ENCODE data around the gene ZNF425. TPM values are rescaled to one million over a fixed set of nuclear protein-coding genes. Genes with fewer than 3 reads are reported as not detected.
"Not testable (repeated sequence)": the region's sequence is repeated elsewhere in the genome, so short reads cannot be mapped to it uniquely, and the experiment has no call there.

ZNF425 gene
- 0.88 and 1.7 TPM in 2 replicates for total RNA-seq (2014; rRNA removed; shearing (Covaris generic))

- peak; percentile 84 for DNase-seq (ENCODE audit: low spot score)
Measured at GRCh38 chr7:149125863-149126661, at the start of gene ZNF425. Gene ZNF425, minus strand, starts transcription at chr7:149126324. Its CDS starts 111 bp downstream, at chr7:149126213.

GRCh38 chr7:149175150-149175549, 49.0 kb upstream of the ZNF425 start:
- no peak for DNase-seq (ENCODE audit: low spot score)

- no peak for DNase-seq (ENCODE audit: low spot score)
Measured at GRCh38 chr7:149172534-149172920, 46.4 kb upstream of the ZNF425 start.

- no peak for DNase-seq (ENCODE audit: low spot score)
Measured at GRCh38 chr7:149171892-149172533, 45.9 kb upstream of the ZNF425 start.

GRCh38 chr7:149166630-149167352, 40.7 kb upstream of the ZNF425 start:
- no peak for DNase-seq (ENCODE audit: low spot score)

- DNase-seq (ENCODE audit: low spot score): no peak
Measured at GRCh38 chr7:149166142-149166541, 40.0 kb upstream of the ZNF425 start.

- no peak for DNase-seq (ENCODE audit: low spot score)
Measured at GRCh38 chr7:149161241-149161848, 35.2 kb upstream of the ZNF425 start.

GRCh38 chr7:149156898-149157297, 30.8 kb upstream of the ZNF425 start:
- no peak for DNase-seq (ENCODE audit: low spot score)

- DNase-seq (ENCODE audit: low spot score): no peak
Measured at GRCh38 chr7:149154056-149154455, 27.9 kb upstream of the ZNF425 start.

- no peak for DNase-seq (ENCODE audit: low spot score)
Measured at GRCh38 chr7:149153346-149153745, 27.2 kb upstream of the ZNF425 start.

GRCh38 chr7:149150981-149151380, 24.9 kb upstream of the ZNF425 start:
- DNase-seq (ENCODE audit: low spot score): no peak

GRCh38 chr7:149147752-149148653, 21.9 kb upstream of the ZNF425 start:
- DNase-seq (ENCODE audit: low spot score): no peak

- DNase-seq (ENCODE audit: low spot score): peak; percentile 57
Measured at GRCh38 chr7:149147072-149147751, 21.1 kb upstream of the ZNF425 start, which contains the start of gene ZNF398. Gene ZNF398, plus strand, starts transcription at chr7:149147453. Its CDS starts 290 bp downstream, at chr7:149147743.

GRCh38 chr7:149145031-149145845, 19.1 kb upstream of the ZNF425 start:
- DNase-seq (ENCODE audit: low spot score): no peak

- DNase-seq (ENCODE audit: low spot score): not testable (repeated sequence)
Measured at GRCh38 chr7:149144436-149144922, 18.4 kb upstream of the ZNF425 start.

- DNase-seq (ENCODE audit: low spot score): no peak
Measured at GRCh38 chr7:149141893-149142292, 15.8 kb upstream of the ZNF425 start.

- DNase-seq (ENCODE audit: low spot score): no peak
Measured at GRCh38 chr7:149140831-149141230, 14.7 kb upstream of the ZNF425 start.

- no peak for DNase-seq (ENCODE audit: low spot score)
Measured at GRCh38 chr7:149136118-149136517, 10.0 kb upstream of the ZNF425 start.

- DNase-seq (ENCODE audit: low spot score): no peak
Measured at GRCh38 chr7:149133028-149133710, 7.0 kb upstream of the ZNF425 start.

Measured in H4 (cell line).